Esophagus squamous epithelium (tissue), 4 donors: Measurements from ENCODE around the gene ADPRHL1.

Source experiments
- CTCF ChIP-seq, 6 experiments: fragments of 450-650 bp in 4 of 6; fragments of 200-600 bp in 2 of 6; sonication (generic) in 2 of 6; IDR thresholded peaks; one replicate each; pipeline ENCODE4 v1.5.1; 2016 to 2019; ENCODE audit warnings: antibody characterized with exemption in 6 of 6, mild to moderate bottlenecking in 4 of 6, moderate library complexity in 4 of 6
- POLR2A ChIP-seq, 4 donors: fragments of 450-650 bp; IDR thresholded peaks; one replicate each; pipeline ENCODE4 v1.6.1; 2017; ENCODE audit warnings: antibody characterized with exemption in 4 of 4, mild to moderate bottlenecking in 4 of 4, moderate library complexity in 3 of 4

- TF ChIP-seq POLR2A (IDR thresholded peaks at IDR 0.05) (no peak), CTCF (IDR thresholded peaks at IDR 0.05) (no peak)
Observed at GRCh38 chr13:113465300-113465699, 12.0 kb upstream of the ADPRHL1 start.
